ENCODE measurements around the gene PDCD7.
"Not testable (repeated sequence)": the region's sequence is repeated elsewhere in the genome, so short reads cannot be mapped to it uniquely, and the experiment has no call there.

Gene PDCD7, protein sequence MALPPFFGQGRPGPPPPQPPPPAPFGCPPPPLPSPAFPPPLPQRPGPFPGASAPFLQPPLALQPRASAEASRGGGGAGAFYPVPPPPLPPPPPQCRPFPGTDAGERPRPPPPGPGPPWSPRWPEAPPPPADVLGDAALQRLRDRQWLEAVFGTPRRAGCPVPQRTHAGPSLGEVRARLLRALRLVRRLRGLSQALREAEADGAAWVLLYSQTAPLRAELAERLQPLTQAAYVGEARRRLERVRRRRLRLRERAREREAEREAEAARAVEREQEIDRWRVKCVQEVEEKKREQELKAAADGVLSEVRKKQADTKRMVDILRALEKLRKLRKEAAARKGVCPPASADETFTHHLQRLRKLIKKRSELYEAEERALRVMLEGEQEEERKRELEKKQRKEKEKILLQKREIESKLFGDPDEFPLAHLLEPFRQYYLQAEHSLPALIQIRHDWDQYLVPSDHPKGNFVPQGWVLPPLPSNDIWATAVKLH

DNA sequence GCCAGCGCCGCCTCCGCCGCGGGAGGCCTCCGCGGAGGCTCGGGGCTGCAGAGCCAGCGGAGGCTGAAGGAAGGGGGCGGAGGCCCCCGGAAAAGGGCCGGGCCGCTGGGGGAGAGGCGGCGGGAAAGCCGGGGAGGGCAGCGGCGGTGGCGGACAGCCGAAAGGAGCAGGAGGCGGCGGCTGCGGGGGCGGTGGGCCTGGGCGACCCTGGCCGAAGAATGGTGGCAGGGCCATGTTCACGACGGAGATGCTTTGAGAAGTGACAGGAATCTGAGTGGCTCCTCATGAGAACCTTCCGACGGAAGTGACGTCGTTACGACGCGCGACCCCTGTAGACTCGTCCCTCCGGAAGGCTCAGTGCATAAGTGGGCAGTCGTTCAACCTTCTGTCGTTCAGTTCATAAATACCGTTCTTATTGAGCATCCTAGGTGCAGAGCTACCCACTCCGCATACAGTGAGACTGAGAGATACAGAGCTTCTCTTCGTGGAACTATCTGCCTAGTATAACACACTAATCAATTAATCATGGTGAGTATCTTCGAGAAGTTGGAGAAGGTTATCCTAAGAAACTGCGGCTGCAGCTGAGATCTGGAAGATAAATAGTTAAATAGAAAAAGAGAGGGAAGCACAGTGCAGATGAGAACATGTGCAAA lies at the start of gene PDCD7:
Gene PDCD7 (minus strand): TSS at position 261 of the 653 bp plus-strand sequence. CDS start 27 bp downstream, at position 234.
- DNase-seq (peak; percentile 79), ATAC-seq (peak; percentile 99)
- Mint-ChIP-seq H3K27ac (peak within 1 kb of the TSS; percentile 96), H3K27me3 (peaks cover 2% of the 10 kb centered on the region), H3K9me3 (peaks cover 8% of the 10 kb centered on the region), H3K36me3 (ENCODE audit: low read depth) (peaks cover 23% of the 10 kb centered on the region), H3K4me3 (peak within 1 kb of the TSS; percentile 95), H3K4me1 (peaks cover 28% of the 10 kb centered on the region)

DNA sequence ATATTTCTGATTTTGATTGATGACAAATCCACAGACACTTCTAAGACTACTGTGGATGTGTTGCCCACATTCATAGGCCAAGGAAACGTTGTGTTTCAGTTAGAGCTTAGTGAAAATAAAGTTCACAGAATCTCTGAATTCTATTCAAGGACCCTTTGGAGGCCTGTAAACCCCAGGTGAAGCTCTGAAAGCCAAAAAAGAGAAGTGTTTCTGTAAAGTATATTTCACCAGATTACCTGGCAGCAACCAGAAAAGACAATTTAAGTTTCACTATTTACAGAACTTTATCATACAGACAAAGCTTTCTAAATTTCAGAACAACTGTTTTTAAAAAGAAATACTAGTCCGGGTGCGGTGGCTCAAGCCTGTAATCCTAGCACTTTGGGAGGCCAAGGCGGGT lies 48.9 kb upstream of the PDCD7 start:
- peak overlapping the region; percentile 31 for H3K27ac Mint-ChIP-seq
- H3K27me3 Mint-ChIP-seq: no peaks in the 10 kb centered on the region
- ATAC-seq: no peak
- H3K4me3 Mint-ChIP-seq: peak overlapping the region; percentile 96
- no peaks in the 10 kb centered on the region for H3K9me3 Mint-ChIP-seq
- H3K36me3 Mint-ChIP-seq (ENCODE audit: low read depth): peaks cover 38% of the 10 kb centered on the region
- no peak for DNase-seq
- peaks cover 37% of the 10 kb centered on the region for H3K4me1 Mint-ChIP-seq

DNA sequence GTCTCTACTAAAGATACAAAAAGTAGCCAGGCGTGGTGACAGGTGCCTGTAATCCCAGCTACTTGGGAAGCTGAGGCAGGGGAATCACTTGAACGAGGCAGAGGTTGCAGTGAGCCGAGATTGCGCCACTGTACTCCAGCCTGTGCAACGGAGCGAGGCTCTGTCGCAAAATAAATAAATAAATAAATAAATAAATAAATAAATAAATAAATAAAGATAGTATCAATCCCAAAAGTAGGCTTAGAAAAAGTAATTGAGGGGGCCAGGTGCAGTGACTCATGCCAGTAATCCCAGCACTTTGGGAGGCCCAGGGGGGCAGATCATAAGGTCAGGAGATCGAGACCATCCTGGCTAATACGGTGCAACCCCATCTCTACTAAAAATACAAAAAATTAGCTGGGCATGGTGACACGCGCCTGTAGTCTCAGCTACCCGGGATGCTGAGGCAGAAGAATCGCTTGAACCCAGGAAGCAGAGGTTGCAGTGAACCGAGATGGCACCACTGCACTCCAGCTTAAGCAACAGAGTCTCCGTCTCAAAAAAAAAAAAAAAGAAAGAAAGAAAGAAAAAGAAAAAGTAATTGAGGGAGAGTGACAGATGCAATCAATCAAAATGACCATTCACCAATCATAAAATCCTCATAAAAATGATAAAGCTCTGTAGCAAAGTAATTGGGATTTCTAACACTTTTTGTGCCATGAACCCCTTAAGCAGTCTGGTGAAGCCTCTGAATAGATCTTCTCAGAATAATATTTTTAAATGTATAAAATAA lies 48.2 kb upstream of the PDCD7 start:
- H3K27me3 Mint-ChIP-seq, ATAC-seq, H3K4me3 Mint-ChIP-seq, DNase-seq, H3K27ac Mint-ChIP-seq, H3K9me3 Mint-ChIP-seq: not testable (repeated sequence)
- peaks cover 40% of the 10 kb centered on the region for H3K36me3 Mint-ChIP-seq (ENCODE audit: low read depth)
- peaks cover 37% of the 10 kb centered on the region for H3K4me1 Mint-ChIP-seq

DNA sequence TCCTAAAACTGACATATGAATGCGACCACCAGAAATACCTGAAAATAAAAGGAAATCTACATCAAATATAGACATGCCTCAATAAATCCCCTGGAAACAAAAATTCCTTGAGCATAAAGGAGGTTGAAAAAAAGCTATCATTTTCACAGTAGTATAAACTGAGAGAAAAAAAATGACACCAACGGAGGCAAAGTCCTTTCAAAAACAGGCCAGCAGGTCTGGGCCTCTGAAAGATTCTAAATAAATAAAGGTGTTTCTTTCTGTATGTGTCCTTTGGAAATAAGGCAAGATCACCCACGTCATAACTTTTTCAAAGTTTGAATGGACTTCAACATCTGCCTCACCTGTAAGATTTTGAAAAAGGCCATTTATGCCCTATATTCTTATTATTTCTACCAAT lies 46.6 kb upstream of the PDCD7 start:
- Mint-ChIP-seq H3K27ac (no peak overlapping the region), H3K36me3 (ENCODE audit: low read depth) (peaks cover 49% of the 10 kb centered on the region), H3K9me3 (no peaks in the 10 kb centered on the region), H3K27me3 (no peaks in the 10 kb centered on the region), H3K4me1 (peaks cover 31% of the 10 kb centered on the region), H3K4me3 (no peak overlapping the region)
- DNase-seq (no peak), ATAC-seq (no peak)

DNA sequence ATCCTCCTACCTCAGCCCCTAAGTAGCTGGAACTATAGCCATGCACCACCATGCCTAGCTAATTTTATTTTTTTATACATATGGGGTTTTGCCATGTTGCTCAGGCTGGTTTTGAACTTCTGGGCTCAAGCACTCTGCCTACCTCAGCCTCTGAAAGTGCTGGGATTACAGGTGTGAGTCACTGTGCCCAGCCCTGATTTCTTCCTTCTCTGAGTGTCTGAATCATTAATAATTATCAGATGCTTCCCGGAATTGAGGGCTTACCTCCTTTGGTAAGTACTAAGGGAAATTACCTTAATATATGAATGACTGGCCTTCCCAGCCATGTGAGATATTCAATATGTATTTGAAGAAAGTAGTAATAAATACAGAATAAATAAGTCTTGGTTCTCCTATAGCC lies 44.3 kb upstream of the PDCD7 start:
- H3K27ac Mint-ChIP-seq: no peak overlapping the region
- no peaks in the 10 kb centered on the region for H3K27me3 Mint-ChIP-seq
- H3K4me3 Mint-ChIP-seq: no peak overlapping the region
- DNase-seq: no peak
- H3K36me3 Mint-ChIP-seq (ENCODE audit: low read depth): peaks cover 48% of the 10 kb centered on the region
- no peaks in the 10 kb centered on the region for H3K9me3 Mint-ChIP-seq
- ATAC-seq: no peak
- peaks cover 25% of the 10 kb centered on the region for H3K4me1 Mint-ChIP-seq

DNA sequence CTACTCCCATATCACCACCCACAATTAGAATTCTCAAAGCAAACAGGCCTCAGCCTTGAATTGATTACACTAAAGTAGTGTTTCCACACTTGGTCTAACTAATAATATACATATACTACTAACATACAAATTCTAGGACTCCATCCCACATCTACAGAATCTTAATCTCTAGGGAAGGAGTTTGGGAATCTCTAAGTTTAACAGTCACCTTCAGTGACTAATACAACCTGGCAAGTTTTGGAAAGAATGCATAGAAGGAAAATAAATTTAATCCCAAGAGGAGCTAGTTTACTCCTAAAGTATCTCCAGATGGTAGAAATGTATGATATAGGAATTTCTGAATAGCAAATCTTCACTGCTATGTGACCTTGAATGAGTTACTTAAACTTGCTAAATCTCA lies 42.4 kb upstream of the PDCD7 start:
- Mint-ChIP-seq H3K27ac (no peak overlapping the region), H3K9me3 (no peaks in the 10 kb centered on the region), H3K27me3 (no peaks in the 10 kb centered on the region), H3K36me3 (ENCODE audit: low read depth) (peaks cover 48% of the 10 kb centered on the region), H3K4me3 (no peak overlapping the region), H3K4me1 (peaks cover 16% of the 10 kb centered on the region)
- DNase-seq: no peak
- ATAC-seq: no peak

DNA sequence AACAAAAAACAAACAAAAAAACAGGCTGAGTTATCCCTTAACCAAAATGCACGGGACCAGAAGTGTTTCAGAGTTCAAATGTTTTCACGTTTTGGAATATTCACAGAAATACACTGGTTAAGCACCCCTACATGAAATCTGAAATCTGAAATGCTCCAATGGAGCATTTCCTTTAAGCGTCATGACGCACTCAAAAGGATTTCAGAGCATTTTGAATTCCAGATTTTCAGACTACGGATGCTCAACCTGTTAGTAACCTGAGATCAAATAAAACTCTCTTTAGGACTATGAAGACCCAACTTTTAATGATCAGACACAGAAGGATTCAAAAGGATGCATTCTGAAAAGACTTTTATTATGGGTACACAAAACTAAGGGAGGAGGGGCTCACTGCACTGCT lies 41.9 kb upstream of the PDCD7 start:
- H3K4me1 Mint-ChIP-seq: peaks cover 13% of the 10 kb centered on the region
- no peak overlapping the region for H3K27ac Mint-ChIP-seq
- H3K27me3 Mint-ChIP-seq: no peaks in the 10 kb centered on the region
- DNase-seq (no peak), ATAC-seq (no peak)
- H3K9me3 Mint-ChIP-seq: no peaks in the 10 kb centered on the region
- H3K36me3 Mint-ChIP-seq (ENCODE audit: low read depth): peaks cover 47% of the 10 kb centered on the region
- no peak overlapping the region for H3K4me3 Mint-ChIP-seq

DNA sequence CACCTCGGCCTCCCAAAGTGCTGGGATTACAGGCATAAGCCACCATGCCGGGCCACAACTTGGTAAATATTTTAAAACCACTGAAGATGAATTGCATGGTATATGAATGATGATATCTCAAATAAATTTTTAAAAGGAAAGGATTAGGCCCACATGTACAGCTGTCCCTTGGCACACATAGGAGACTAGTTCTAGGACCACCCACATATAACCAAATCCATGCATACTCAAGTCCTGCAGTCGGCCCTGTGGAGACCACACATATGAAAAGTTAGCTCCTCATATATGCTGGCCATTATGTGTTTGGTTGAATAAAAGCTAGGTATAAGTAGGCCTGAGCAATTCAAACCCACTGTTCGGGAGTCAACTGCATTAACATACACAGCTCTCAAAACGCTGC lies 40.9 kb upstream of the PDCD7 start:
- DNase-seq (no peak), ATAC-seq (no peak)
- Mint-ChIP-seq H3K4me3 (no peak overlapping the region), H3K36me3 (ENCODE audit: low read depth) (peaks cover 39% of the 10 kb centered on the region), H3K27me3 (no peaks in the 10 kb centered on the region), H3K9me3 (no peaks in the 10 kb centered on the region), H3K27ac (no peak overlapping the region), H3K4me1 (peaks cover 8% of the 10 kb centered on the region)

DNA sequence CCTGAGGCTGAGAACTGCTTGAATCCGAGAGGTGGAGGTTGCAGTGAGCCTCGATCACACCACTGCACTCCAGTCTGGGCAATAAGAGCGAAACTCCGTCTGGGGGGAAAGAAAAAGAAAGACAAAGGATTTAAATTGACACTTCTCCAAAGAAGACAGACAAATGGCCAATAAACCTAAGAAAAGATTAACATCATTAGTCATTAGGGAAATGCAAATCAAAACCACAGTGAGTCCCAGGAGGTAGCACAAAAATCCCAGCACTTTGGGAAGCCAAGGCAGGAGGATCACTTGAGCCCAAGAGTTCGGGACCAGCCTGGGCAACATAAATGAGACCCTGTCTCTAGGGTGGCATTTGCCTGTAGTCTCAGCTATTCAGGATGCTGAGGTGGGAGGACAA lies 38.9 kb upstream of the PDCD7 start:
- no peak for DNase-seq
- H3K4me1 Mint-ChIP-seq: peaks cover 7% of the 10 kb centered on the region
- no peaks in the 10 kb centered on the region for H3K27me3 Mint-ChIP-seq
- H3K9me3 Mint-ChIP-seq: no peaks in the 10 kb centered on the region
- H3K27ac Mint-ChIP-seq: no peak overlapping the region
- no peak for ATAC-seq
- H3K36me3 Mint-ChIP-seq (ENCODE audit: low read depth): peaks cover 28% of the 10 kb centered on the region
- H3K4me3 Mint-ChIP-seq: no peak overlapping the region

DNA sequence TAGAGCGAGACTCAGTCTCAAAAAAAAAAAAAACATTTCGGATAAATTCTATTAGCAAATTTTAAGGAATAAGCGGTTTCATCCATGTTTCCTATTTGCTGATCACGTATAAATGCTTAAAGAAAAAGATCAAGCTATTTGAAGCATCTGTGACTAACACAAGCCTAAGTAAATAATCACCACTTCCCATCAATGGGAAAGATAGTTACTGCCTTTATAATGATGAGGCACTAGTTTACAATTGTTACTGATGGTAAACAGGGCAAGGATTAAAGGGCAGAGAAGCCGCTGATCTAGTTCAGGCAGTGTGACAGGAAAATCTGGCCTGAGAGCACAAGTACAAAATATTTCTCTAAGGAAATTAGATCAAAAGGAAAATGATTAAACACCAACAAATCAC lies 37.8 kb upstream of the PDCD7 start:
- ATAC-seq: no peak

DNA sequence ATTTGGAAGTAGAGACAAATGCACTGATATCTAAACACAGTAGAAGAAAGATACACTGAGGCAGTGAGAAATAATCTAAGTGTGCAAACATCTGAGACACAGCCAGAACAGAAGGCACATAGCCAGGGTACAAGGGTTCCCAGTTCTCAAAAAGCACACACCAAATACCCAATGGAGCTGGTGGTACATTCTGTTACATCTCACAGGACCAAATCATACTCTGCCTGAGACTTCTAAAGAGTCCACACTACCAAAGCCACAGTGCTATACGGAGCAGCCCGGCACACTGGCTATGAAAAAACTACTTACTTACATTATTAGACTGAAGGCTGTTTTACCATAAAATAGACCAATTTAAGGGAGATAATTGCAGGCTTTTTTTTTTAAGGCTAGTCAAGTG lies 32.3 kb upstream of the PDCD7 start:
- no peaks in the 10 kb centered on the region for H3K4me1 Mint-ChIP-seq
- ATAC-seq: no peak
- H3K27ac Mint-ChIP-seq: no peak overlapping the region
- no peak for DNase-seq
- H3K27me3 Mint-ChIP-seq: no peaks in the 10 kb centered on the region
- H3K9me3 Mint-ChIP-seq: no peaks in the 10 kb centered on the region
- no peak overlapping the region for H3K4me3 Mint-ChIP-seq
- peaks cover 12% of the 10 kb centered on the region for H3K36me3 Mint-ChIP-seq (ENCODE audit: low read depth)

More for the DNA sequence above, 37.8 kb upstream of the PDCD7 start:
- H3K36me3 Mint-ChIP-seq (ENCODE audit: low read depth): peaks cover 26% of the 10 kb centered on the region
- DNase-seq: no peak
- peaks cover 7% of the 10 kb centered on the region for H3K4me1 Mint-ChIP-seq
- no peaks in the 10 kb centered on the region for H3K9me3 Mint-ChIP-seq
- no peak overlapping the region for H3K4me3 Mint-ChIP-seq
- no peaks in the 10 kb centered on the region for H3K27me3 Mint-ChIP-seq
- H3K27ac Mint-ChIP-seq: no peak overlapping the region

DNA sequence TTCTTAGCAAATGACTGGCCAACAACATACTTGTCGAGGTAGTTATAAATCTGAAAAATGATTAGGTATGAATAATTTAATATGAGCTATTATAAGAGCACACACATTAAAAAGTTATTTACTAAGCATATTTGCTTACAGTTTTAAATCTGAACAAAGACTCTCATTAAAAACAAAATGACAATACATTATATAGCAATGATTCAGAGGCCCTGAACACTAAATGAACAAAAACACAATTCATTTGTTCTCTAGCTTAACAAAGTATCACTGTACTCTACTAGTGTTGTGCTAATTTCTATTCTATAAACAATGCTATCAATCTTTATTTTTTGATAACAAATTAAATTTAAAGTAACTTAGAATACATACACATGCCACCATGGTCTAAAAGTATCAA lies 30.5 kb upstream of the PDCD7 start:
- Mint-ChIP-seq H3K27me3 (no peaks in the 10 kb centered on the region), H3K9me3 (no peaks in the 10 kb centered on the region), H3K36me3 (ENCODE audit: low read depth) (peaks cover 15% of the 10 kb centered on the region), H3K4me3 (no peak overlapping the region), H3K4me1 (no peaks in the 10 kb centered on the region), H3K27ac (no peak overlapping the region)
- DNase-seq: no peak
- ATAC-seq: no peak

DNA sequence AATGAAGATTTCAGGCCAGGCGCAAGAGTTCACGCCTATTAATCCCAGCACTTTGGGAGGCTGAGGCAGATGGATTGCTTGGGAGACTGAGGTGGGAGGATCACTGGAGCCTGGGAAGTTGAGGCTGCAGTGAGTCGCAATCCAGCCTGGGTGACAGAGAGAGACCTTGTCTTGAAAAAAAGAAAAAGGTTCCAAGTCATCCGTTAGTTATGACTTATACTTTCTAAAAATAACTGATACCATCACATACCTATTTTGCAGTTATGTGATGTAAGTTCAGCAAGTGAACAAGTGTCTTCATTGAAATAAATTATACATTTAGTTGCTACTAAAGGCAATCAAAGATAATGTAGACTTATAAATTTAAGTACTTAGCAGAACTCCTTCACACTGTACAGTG lies 29.4 kb upstream of the PDCD7 start:
- Mint-ChIP-seq H3K36me3 (ENCODE audit: low read depth) (peaks cover 19% of the 10 kb centered on the region), H3K4me3 (no peak overlapping the region), H3K9me3 (no peaks in the 10 kb centered on the region), H3K27me3 (no peaks in the 10 kb centered on the region), H3K4me1 (no peaks in the 10 kb centered on the region), H3K27ac (no peak overlapping the region)
- DNase-seq: no peak
- no peak for ATAC-seq

DNA sequence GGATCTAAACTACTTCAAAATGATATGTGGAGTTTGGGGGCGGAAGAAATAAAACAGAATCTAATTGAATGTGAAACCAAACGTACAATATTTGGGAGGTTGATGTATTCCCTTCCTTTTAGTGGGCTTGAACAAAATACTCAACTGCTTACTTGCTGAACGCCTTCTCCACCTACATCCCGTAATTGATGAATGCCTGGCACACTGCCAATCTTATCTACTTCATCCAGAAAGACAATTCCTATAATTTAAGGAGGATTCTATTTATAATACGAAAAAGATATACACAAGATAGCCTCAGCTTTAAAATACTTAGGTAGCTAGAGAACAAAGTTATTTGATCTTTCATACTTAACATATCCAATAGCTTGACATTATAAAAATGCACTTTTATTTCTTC lies 23.1 kb upstream of the PDCD7 start:
- Mint-ChIP-seq H3K9me3 (no peaks in the 10 kb centered on the region), H3K36me3 (ENCODE audit: low read depth) (peaks cover 42% of the 10 kb centered on the region), H3K4me3 (no peak overlapping the region), H3K4me1 (no peaks in the 10 kb centered on the region), H3K27ac (no peak overlapping the region), H3K27me3 (no peaks in the 10 kb centered on the region)
- no peak for DNase-seq
- ATAC-seq: no peak

DNA sequence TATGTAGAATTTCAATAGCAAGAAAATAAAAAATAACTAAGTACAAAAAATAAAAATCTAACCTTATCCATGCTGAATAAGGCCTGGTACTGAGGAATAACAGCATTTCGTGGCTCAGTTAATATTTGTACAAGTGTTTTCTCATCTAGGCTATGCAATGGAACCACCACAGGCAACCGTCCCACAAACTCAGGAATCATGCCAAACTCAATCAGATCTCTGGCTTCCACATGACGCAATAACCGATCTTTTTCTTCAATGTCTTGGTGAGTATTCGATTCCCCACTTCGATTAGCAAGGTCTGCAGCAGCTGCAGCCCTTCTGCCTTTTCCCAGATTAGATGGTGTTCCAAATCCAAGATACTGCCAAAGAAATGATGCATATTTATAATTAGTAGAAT lies 21.1 kb upstream of the PDCD7 start:
- H3K9me3 Mint-ChIP-seq: no peaks in the 10 kb centered on the region
- no peak overlapping the region for H3K4me3 Mint-ChIP-seq
- H3K4me1 Mint-ChIP-seq: no peaks in the 10 kb centered on the region
- DNase-seq: no peak
- ATAC-seq: no peak
- no peak overlapping the region for H3K27ac Mint-ChIP-seq
- H3K36me3 Mint-ChIP-seq (ENCODE audit: low read depth): peaks cover 43% of the 10 kb centered on the region
- H3K27me3 Mint-ChIP-seq: no peaks in the 10 kb centered on the region

Measured in activated naive CD8-positive, alpha-beta T cell treated with anti-CD3 and anti-CD28 coated beads, Interleukin-2, amount 50 U/mL, for 24 hours (primary cell).